Measurements from ENCODE around the gene ADARB1. TPM values are rescaled to one million over a fixed set of nuclear protein-coding genes. Genes with fewer than 3 reads are reported as not detected.

Gene ADARB1
- total and polyA plus RNA-seq, 2 of the 8 experiments (the other 6 are each of a cell fraction or from before 2014, with no cell fraction given), result 4.7 to 14.9 TPM

GRCh38 chr21:45262041-45262581 is 187.7 kb downstream of the ADARB1 start:
- Histone ChIP-seq H2BK120ac (replicated peaks; ENCODE audit: low read depth, low read length) (no peak overlapping the region), H3K9me3 (ENCODE audit: insufficient read depth in 2 of 2, low read depth in 1 of 2, low read length in 1 of 2) (no peaks in the 10 kb centered on the region), H2BK15ac (ENCODE audit: low read length) (no peak overlapping the region), H3K4me2 (ENCODE audit: insufficient read depth in 1 of 2, low read depth in 2 of 2, low read length in 2 of 2) (no peak overlapping the region), H3K4me3 (ENCODE audit: extremely low read depth in 1 of 4, insufficient read depth in 2 of 4, low read depth in 3 of 4, low read length in 4 of 4) (no peak overlapping the region), H3K36me3 (ENCODE audit: control insufficient read depth in 2 of 4, insufficient read depth in 4 of 4, low read length in 3 of 4) (peaks cover 2 to 31% (median 27%) of the 10 kb centered on the region in 4 experiments; a peak in 7 of 8 replicates), H4K91ac (replicated peaks; ENCODE audit: insufficient read length, low read length) (no peak overlapping the region), H4K5ac (ENCODE audit: insufficient read length, low read depth, low read length) (no peak overlapping the region), H2BK12ac (ENCODE audit: low read depth, low read length) (no peak overlapping the region), H2BK5ac (ENCODE audit: low read depth, low read length) (no peak overlapping the region), H3K14ac (ENCODE audit: insufficient read length) (no peak overlapping the region), H2AK5ac (ENCODE audit: low read depth, low read length) (no peak overlapping the region), H3K79me1 (ENCODE audit: low read depth, low read length) (no peaks in the 10 kb centered on the region; the same call in 1 of the 2 replicates), H3K27me3 (replicated peaks in 1 of 4; ENCODE audit: control insufficient read depth in 3 of 4, extremely low read depth in 1 of 4, insufficient read depth in 3 of 4, low read length in 3 of 4) (no peaks in the 10 kb centered on the region), H2AFZ (ENCODE audit: low read length) (no peak overlapping the region), H4K20me1 (replicated peaks in 1 of 2; ENCODE audit: control insufficient read depth in 1 of 2, insufficient read depth in 2 of 2, low read length in 2 of 2) (peaks cover 0 to 7% of the 10 kb centered on the region in 2 experiments), H3K9ac (replicated peaks in 1 of 4; ENCODE audit: extremely low read depth in 1 of 4, low read depth in 3 of 4, low read length in 3 of 4) (no peak overlapping the region), H4K8ac (ENCODE audit: extremely low read depth, insufficient read depth, low read length) (no peak overlapping the region), H3K23me2 (ENCODE audit: low read depth, low read length) (no peaks in the 10 kb centered on the region), H2BK20ac (ENCODE audit: low read length) (no peak overlapping the region), H3K27ac (ENCODE audit: low read depth, low read length) (no peak overlapping the region), H3K56ac (replicated peaks; ENCODE audit: insufficient read length, low read depth, low read length) (no peak overlapping the region), H3K18ac (ENCODE audit: extremely low read depth, low read length) (no peak overlapping the region), H3K79me2 (ENCODE audit: control insufficient read depth in 1 of 2, insufficient read depth in 2 of 2, low read length in 2 of 2) (no peaks in the 10 kb centered on the region), H3K23ac (ENCODE audit: insufficient read length) (no peak overlapping the region), H3K4ac (replicated peaks; ENCODE audit: insufficient read length, low read depth, low read length) (no peak overlapping the region), H3K4me1 (replicated peaks in 1 of 4; ENCODE audit: control insufficient read depth in 3 of 4, insufficient read depth in 4 of 4, low read length in 3 of 4) (peaks cover 0 to 5% (median 0%) of the 10 kb centered on the region in 4 experiments; a peak in 2 of 7 replicates)
- POLR2A ChIA-PET (ENCODE audit: partially characterized antibody), result interaction anchor here (0.6 to 1.8 kb wide), 3 partner anchors 14 to 23 kb away, joined by 3 to 4 read pairs (median 3); no protein-coding TSS in a partner anchor
- TF ChIP-seq, protein P1, sequence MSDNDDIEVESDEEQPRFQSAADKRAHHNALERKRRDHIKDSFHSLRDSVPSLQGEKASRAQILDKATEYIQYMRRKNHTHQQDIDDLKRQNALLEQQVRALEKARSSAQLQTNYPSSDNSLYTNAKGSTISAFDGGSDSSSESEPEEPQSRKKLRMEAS (IDR thresholded peaks at IDR 0.05), result no peak
- no peak for TF ChIP-seq GTF2F1 (IDR thresholded peaks at IDR 0.05; ENCODE audit: borderline replicate concordance, low read depth, low read length)
- no peak for TF ChIP-seq SRF (IDR thresholded peaks at IDR 0.05; ENCODE audit: low read depth, low read length)
- no peak for TF ChIP-seq SIN3A (conservative IDR thresholded peaks at IDR 0.05 in 1 of 2, IDR thresholded peaks at IDR 0.05 in 1 of 2; ENCODE audit: low read depth in 1 of 2, low read length in 2 of 2)
- no peak for TF ChIP-seq BCL11A (IDR thresholded peaks at IDR 0.05; ENCODE audit: low read depth in 2 of 2, low read length in 2 of 2)
- no peak for TF ChIP-seq BRCA1 (IDR thresholded peaks at IDR 0.05; ENCODE audit: low read depth, low read length)
- no peak for TF ChIP-seq E2F6 (IDR thresholded peaks at IDR 0.05)
- no peak for TF ChIP-seq SAP30 (IDR thresholded peaks at IDR 0.05; ENCODE audit: insufficient read depth, insufficient replicate concordance, low read length)
- no peak for TF ChIP-seq CHD2 (IDR thresholded peaks at IDR 0.05; ENCODE audit: low read length)
- no peak for TF ChIP-seq TAF7 (optimal IDR thresholded peaks at IDR 0.05; ENCODE audit: borderline replicate concordance, low read depth, low read length)
- no peak for TF ChIP-seq EP300 (IDR thresholded peaks at IDR 0.05; ENCODE audit: borderline replicate concordance in 1 of 2, low read depth in 2 of 2, low read length in 2 of 2)
- no peak for TF ChIP-seq SP2 (IDR thresholded peaks at IDR 0.05; ENCODE audit: low read length)
- no peak for FAIRE-seq
- CTCF ChIA-PET (ENCODE audit: partially characterized antibody), result interaction anchor here (0.5 to 2.3 kb wide), 11 partner anchors 9 to 750 kb away, joined by 3 to 10 read pairs (median 4); no protein-coding TSS in a partner anchor
- peak in 1 of 2 experiments; percentile 35 for DNase-seq (ENCODE audit: low read depth in 1 of 2, low spot score in 2 of 2)
- 87% methylated on average over 7 of the region's 7 CpGs; no CpG with 5 or more reads in 1 of the 2 experiments for WGBS, 2 experiments (ENCODE audit: extremely low coverage in 1 of 2, insufficient coverage in 1 of 2, insufficient read length in 1 of 2, insufficient replicate concordance in 2 of 2, low coverage in 1 of 2, low lambda C conversion rate in 2 of 2, missing lambda C conversion rate in 1 of 2)

All from H1 (cell line).